HG03045 (cell line): Measurements from ENCODE around the gene ADGRD1.

Source experiments
- ATAC-seq: cut with Tn5 transposase; IDR thresholded peaks from one replicate; pipeline ENCODE4 v1.9.1; 2021; ENCODE audit warnings: mild to moderate bottlenecking, moderate library complexity; ENCODE audit not compliant: unreplicated experiment

ADGRD1 gene

GRCh38 chr12:130965214-130965613 lies 11.5 kb downstream of the ADGRD1 start:
- no peak for ATAC-seq

GRCh38 chr12:130965668-130966067 lies 12.0 kb downstream of the ADGRD1 start:
- ATAC-seq, result no peak

- no peak for ATAC-seq
Observed at GRCh38 chr12:130966443-130967030, 12.8 kb downstream of the ADGRD1 start.

- ATAC-seq, result no peak
Observed at GRCh38 chr12:130967636-130968035, 13.9 kb downstream of the ADGRD1 start.

- no peak for ATAC-seq
Observed at GRCh38 chr12:130968611-130969010, 14.9 kb downstream of the ADGRD1 start.

- no peak for ATAC-seq
Observed at GRCh38 chr12:130969223-130969622, 15.5 kb downstream of the ADGRD1 start.

- ATAC-seq, result peak; percentile 48
Observed at GRCh38 chr12:130970165-130970907, 16.6 kb downstream of the ADGRD1 start.

GRCh38 chr12:130970908-130971233 lies 17.2 kb downstream of the ADGRD1 start:
- ATAC-seq, result no peak

GRCh38 chr12:130971925-130972585 lies 18.3 kb downstream of the ADGRD1 start:
- no peak for ATAC-seq

GRCh38 chr12:130972586-130972950 lies 18.9 kb downstream of the ADGRD1 start:
- no peak for ATAC-seq

GRCh38 chr12:130973109-130973508 lies 19.4 kb downstream of the ADGRD1 start:
- no peak for ATAC-seq

GRCh38 chr12:130973906-130974305 lies 20.2 kb downstream of the ADGRD1 start:
- no peak for ATAC-seq

- ATAC-seq, result no peak
Observed at GRCh38 chr12:130975116-130975515, 21.4 kb downstream of the ADGRD1 start.

GRCh38 chr12:130976171-130976720 lies 22.5 kb downstream of the ADGRD1 start:
- ATAC-seq, result no peak

GRCh38 chr12:130977046-130977742 lies 23.5 kb downstream of the ADGRD1 start:
- ATAC-seq, result no peak

- ATAC-seq, result no peak
Observed at GRCh38 chr12:130977743-130978095, 24.0 kb downstream of the ADGRD1 start.

- ATAC-seq, result no peak
Observed at GRCh38 chr12:130978785-130979184, 25.1 kb downstream of the ADGRD1 start.

- ATAC-seq, result no peak
Observed at GRCh38 chr12:130981074-130981742, 27.5 kb downstream of the ADGRD1 start.

GRCh38 chr12:130981911-130982310 lies 28.2 kb downstream of the ADGRD1 start:
- ATAC-seq, result no peak

- no peak for ATAC-seq
Observed at GRCh38 chr12:130982565-130983225, 29.0 kb downstream of the ADGRD1 start.
